HG03159 (cell line): ENCODE measurements around the gene PRAF2.
A peak's percentile ranks its signal among the peaks of the same experiment; 100 is the strongest.

Source experiments
- ATAC-seq: cut with Tn5 transposase; IDR thresholded peaks from one replicate; pipeline ENCODE4 v1.9.1; 2021; ENCODE audit warnings: mild to moderate bottlenecking, moderate library complexity; ENCODE audit not compliant: unreplicated experiment

PRAF2 gene

GRCh38 chrX:49073601-49074575 lies at the start of gene PRAF2:
Gene PRAF2 (minus strand): TSS chrX:49074002. CDS start chrX:49073987, 15 bp downstream.
- peak; percentile 88 for ATAC-seq

GRCh38 chrX:49122499-49122898 lies 48.7 kb upstream of the PRAF2 start:
- ATAC-seq: no peak

DNA sequence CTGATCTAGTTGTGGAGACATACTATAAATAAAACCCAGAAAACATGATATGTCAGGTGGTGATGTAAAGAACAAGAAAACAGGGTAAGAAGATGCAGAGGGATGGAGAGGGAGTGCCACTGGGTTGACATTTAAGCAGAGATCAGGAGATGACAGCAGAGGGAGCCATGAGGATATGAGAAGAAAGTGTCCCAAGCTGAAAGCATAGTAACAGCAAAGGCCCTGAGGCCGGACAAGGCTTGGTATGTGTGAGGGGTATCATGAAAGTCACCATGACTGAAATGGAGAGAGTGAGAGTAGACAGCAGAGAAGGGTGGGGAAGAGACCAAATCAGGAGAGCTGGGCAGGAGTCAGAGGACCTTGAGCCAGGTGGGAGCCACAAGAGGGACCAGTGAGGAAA lies 46.3 kb upstream of the PRAF2 start:
- no peak for ATAC-seq

DNA sequence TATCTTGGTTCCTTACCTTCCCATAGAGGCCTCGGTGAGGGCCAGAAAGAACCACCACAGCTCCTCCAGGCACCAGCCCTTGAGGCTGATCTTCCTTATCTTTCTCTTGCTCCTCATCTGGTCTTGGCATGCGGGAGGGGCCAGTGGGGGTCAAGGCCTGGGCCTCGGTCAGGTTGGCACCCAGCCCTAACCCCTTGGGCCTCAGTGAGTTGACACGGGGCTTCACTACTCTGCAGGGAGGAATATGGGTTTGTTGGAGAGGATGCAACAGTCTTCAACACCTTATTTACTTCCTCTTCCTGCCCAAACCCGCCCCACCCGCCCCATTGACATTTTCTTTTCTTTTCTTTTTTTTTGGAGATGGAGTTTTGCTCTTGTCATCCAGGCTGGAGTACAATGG lies 43.8 kb upstream of the PRAF2 start:
- no peak for ATAC-seq

DNA sequence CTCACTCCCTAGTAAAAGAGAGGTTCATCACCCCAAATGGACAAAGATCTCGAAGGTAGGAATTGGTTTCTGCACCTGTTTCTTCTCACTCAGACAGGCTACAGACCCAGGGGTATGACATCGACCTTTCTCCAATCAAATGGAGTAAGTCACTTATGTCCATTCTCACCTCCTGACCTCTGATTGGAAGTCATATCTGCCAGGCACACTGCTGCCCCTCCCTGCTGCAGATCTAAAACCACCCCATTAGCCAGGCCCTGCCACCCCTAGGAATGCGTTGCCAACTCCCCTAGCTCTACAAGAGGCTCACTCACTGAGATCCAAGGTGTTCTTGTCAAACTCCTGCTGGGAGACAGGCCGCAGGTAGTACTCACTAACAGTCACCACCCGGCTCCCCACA lies 42.9 kb upstream of the PRAF2 start:
- ATAC-seq: no peak

DNA sequence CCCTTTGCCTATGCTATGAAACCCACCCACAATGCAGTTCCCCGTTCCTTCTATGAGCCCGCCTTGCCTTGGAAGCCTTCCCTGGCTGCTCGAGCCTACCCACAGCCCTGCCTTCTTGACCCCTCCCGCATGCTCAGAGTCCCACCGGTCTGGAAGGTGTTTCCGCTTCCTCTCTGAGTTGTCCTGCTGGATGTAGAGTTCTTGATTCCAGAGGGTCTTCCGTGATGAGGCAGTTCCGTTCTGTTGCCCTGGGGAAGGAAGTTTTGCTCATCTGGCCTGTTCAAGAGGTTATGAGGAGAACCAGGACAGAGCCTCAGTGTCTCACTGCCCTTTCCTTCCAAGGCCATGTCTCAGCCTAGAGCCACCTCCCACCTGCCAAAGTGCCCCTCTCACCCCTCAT lies 42.3 kb upstream of the PRAF2 start:
- ATAC-seq: no peak

DNA sequence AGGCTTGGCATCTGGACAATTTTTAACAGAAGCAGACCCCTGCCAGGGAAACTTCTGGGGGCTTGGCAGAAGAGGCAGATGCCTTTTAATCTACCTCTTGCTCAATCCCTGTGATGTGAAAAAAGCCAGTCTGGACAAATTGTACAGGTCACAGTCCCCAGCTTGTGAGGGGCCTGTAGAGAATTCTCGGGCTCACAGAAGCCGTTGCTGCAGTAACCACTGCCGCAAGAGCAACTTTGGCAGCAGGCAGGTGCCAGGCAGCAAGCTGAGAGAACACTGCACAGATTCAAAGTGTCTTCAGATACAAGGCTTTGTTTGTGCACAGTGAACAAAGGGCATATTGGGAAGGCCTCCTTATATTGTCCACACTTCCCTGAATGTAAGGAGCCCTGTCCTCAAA lies 38.0 kb upstream of the PRAF2 start:
- no peak for ATAC-seq

- ATAC-seq: no peak
Observed at GRCh38 chrX:49110417-49110816, 36.6 kb upstream of the PRAF2 start.

DNA sequence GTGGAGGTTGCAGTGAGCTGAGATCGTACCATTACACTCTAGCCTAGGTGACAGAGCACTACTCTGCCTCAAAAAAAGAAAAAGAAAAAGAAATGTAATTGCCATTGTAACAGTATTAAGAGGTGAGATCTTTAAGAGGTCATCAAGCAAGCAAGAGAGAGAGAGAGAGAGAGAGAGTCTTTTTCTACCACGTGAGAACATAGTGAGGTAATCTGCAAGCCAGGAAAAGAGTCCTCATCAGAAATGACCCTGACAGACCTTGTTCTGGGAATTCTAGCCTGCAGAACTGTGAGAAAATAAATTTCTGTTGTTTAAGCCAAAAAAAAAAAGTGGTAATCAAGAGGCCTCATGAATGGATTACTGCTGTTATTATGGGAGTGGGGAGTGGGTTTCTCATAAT lies 34.8 kb upstream of the PRAF2 start:
- ATAC-seq: no peak

GRCh38 chrX:49106930-49107329 lies 33.1 kb upstream of the PRAF2 start:
- ATAC-seq: no peak

GRCh38 chrX:49106296-49106695 lies 32.5 kb upstream of the PRAF2 start:
- no peak for ATAC-seq

DNA sequence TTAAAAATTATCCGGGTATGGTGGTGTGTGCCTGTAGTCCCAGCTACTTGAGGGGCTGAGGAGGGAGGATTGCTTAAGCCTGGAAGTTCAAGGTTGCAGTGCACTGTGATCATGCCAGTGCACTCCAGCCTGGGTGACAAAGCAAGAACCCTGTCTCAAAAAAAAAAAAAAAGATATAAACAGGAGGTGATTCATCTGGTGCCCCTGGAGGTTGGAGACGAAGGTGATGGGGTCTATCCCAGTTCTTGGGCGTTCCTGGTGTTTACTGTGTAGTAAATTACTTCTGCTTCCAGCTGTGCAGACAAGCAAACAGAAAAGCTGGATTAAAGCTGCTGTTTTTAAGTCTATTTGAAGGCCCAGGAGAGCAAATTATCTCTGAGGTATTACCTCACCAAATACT lies 29.8 kb upstream of the PRAF2 start:
- ATAC-seq: no peak

DNA sequence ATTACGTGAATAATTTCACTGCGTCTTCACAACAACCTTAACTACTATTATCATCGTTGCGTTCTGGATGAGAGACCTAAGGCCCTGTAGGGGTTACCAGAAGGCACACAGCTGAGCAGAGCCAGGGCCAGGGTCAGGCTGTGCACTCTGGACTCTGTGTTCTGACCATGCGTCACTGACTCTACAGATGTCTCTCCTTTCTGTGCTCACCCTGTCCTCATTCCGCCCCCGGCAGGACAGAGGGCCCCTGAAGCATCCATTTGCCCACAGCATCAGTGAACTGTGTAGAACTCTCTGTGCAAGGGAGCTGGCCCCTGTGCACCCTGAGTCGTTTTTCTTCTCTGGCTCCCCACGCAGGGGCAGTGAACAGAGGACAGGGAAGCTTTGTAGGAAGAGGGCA lies 28.4 kb upstream of the PRAF2 start:
- ATAC-seq: no peak

GRCh38 chrX:49101629-49101984 lies 27.8 kb upstream of the PRAF2 start:
- ATAC-seq: peak; percentile 6

- ATAC-seq: peak; percentile 93
Observed at GRCh38 chrX:49100704-49101628, 27.2 kb upstream of the PRAF2 start.

- ATAC-seq: no peak
Observed at GRCh38 chrX:49096419-49096818, 22.6 kb upstream of the PRAF2 start.

- ATAC-seq: no peak
Observed at GRCh38 chrX:49089553-49089952, 15.8 kb upstream of the PRAF2 start.

DNA sequence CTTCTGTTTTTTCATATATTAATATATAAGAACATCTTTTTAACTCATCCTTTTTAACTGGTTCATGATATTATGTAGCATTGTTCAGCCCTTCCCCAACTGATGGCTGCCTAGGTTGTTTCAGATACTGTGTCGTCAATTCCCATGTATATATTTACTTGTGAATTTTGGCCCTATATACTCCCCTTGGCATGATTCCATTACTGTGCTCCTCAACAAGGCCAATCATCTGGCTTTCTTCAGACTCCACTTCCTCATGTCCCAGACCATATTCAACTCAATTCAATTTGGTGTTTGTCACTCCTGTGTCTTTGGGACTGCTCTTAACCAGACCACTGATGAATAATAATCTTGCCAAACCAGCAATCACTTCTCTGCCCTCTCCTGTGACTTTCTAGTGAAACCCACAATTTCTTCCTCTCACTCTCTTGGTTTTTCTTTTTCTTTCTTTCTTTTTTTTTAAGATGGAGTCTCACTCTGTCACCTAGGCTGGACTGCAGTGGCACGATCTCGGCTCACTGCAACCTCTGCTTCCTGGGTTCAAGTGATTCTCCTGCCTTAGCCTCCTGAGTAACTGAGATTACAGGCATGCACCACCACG lies 8.6 kb upstream of the PRAF2 start:
- no peak for ATAC-seq

- ATAC-seq: peak; percentile 61
Observed at GRCh38 chrX:49079489-49080428, 6.0 kb upstream of the PRAF2 start, which contains the start of gene WDR45. Gene WDR45 (minus strand): TSS chrX:49079887. CDS start chrX:49078095, 1,792 bp downstream.

DNA sequence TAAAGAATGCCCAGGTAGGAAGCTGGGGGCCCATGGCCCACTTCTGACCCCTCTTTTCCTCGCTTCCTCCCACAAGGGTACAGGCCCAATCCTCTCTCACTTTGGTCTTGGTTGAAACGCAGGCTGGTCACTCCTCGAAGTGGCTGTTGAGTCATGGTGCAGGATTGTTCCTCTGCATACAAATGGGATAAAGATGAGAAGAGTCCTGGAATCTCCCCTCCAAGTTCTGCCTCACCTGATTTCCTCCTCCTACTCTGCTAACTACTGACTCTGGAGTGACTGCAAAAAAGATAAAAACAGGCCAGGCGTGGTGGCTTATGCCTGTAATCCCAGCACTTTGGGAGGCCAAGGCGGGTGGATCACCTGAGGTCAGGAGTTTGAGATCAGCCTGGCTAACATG lies 4.1 kb upstream of the PRAF2 start:
- ATAC-seq: no peak
